Measurements from ENCODE around the gene NCBP2L.

The NCBP2L gene

DNA sequence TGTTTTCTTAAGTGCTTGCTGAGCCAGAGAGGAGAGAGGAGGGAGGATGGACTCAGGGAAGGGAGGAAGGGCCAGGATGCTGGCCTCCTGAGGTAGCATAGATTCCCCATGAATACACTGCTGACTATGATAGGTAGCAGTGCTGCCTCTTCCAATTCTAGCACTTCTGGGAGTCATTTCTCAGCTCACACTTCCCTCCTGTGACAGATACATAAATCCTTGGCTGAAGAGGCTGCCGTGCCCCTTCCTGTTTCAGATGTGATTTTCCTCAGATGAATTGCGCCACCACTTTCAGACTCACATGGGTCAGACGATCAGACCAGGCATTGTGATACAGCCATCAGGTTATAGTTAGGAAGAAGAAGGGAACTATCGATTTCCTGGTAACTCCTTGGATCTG, 24.3 kb upstream of the NCBP2L start:
- FAIRE-seq (no peak), DNase-seq (ENCODE audit: insufficient read length) (no peak)
- TF ChIP-seq TAF1 (IDR thresholded peaks at IDR 0.05; ENCODE audit: borderline replicate concordance, low read depth, low read length): no peak

DNA sequence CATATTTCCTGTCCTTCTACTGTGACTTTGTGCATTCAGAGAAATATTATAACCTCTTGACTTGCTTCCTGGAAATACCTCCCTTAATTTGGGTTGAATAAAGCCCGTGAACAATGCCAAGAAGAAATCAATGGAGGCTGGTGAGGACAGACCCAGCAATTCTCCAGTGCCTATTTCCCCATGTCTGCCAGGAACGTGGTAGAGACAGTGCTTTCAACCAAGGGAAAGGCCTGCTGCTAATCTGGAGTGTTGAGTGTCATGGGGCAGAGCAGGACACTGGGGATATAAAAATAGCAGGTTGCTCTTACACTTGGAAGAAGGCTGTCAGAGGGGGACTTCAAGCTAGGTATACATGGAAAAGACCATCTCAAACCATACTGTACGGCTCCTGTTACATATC, 21.8 kb upstream of the NCBP2L start:
- DNase-seq (ENCODE audit: insufficient read length) (no peak), FAIRE-seq (no peak)
- TF ChIP-seq POLR2AphosphoS5 (IDR thresholded peaks at IDR 0.05; ENCODE audit: low read depth, low read length) (no peak), TAF1 (IDR thresholded peaks at IDR 0.05; ENCODE audit: borderline replicate concordance, low read depth, low read length) (no peak), POLR2A (IDR thresholded peaks at IDR 0.05; ENCODE audit: low read depth, low read length) (no peak)

DNA sequence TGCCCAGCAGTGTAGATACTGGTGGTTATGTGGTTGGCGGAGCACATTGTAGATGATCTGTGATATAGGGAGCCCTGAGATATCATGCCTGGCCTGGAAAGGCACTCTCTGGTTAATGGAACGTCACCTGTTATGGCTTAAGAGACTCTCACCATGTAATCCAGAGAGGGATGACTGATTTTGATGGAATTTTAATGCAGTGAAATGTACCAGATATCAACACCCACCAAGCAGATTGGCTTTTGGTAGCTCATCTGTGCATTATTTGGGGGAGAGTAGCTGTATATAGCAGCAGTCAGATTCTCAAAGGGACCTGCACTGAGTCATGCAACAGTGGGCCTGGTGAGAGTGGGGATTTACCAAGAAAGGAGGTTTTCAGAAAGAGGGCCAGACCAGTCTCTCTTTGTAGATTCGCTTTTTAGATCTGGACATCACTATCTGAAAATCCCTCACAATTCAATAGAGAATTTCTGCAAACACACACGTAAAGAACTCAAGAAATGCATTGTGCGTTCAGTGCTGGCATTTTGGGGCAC, 19.2 kb upstream of the NCBP2L start:
- no peak for DNase-seq (ENCODE audit: insufficient read length)
- FAIRE-seq: no peak

DNA sequence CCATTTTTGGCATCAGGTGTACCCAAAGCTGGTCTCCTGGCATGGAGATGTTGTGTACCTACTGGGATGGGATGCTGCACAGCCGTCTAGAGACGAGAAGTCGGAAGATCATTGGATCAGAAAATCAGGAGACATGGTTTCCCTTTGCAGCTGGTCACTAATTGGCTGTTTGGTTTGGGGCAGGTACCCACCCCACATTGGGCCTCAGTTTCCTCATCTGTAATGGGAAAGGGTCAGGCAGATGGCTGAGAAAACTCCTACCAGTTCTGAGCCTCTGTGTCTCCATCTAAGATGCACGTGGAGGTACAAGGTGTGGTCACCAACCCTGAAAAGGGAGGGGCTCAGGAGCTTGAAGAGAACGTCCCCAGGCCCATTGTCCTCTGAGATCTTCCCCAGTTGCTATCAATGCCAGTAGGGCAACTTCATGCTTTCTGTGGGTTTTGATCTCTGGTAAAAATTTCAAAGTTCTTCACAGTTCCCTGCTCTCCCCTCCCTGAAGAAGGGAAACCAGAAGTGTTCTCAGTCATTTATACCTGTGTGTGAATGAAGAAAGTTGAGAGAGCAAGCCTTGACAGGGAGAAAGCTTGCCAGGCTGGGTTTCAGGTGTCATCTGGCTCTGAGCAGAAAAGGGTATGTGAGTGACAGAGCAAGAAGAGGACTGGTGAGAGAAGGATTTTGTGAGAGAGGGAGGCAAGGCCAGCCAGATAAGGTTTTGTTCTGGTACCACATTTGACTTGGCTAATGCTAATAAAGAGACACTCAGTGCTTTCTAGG, 17.0 kb upstream of the NCBP2L start:
- FAIRE-seq: no peak
- no peak for DNase-seq (ENCODE audit: insufficient read length)
- TF ChIP-seq POLR2A (IDR thresholded peaks at IDR 0.05; ENCODE audit: low read depth, low read length): no peak
- no peak for TF ChIP-seq TAF1 (IDR thresholded peaks at IDR 0.05; ENCODE audit: borderline replicate concordance, low read depth, low read length)
- no peak for TF ChIP-seq POLR2AphosphoS5 (IDR thresholded peaks at IDR 0.05; ENCODE audit: low read depth, low read length)

More for the DNA sequence above, 19.2 kb upstream of the NCBP2L start:
- TF ChIP-seq TAF1 (IDR thresholded peaks at IDR 0.05; ENCODE audit: borderline replicate concordance, low read depth, low read length) (no peak), POLR2AphosphoS5 (IDR thresholded peaks at IDR 0.05; ENCODE audit: low read depth, low read length) (no peak), POLR2A (IDR thresholded peaks at IDR 0.05; ENCODE audit: low read depth, low read length) (no peak)

DNA sequence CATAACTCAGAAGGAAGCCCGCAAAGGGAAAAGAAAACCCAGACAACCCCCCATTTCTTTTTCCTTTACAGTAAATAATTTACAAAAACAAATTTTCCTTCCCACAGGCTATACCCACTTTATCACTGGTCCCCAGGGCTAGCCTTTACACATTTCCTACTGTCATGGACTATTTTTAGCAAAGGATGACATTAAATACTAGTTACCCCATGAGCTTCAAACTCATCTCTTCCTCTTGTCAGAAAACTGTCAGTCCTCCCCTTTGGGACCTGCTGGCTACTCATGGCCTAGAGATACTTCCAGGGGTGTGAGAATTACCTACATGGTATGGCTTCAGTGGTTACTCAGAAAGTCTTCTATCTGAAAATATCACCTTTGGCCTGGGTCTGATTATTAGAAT, 13.9 kb upstream of the NCBP2L start:
- TF ChIP-seq POLR2A (IDR thresholded peaks at IDR 0.05; ENCODE audit: low read depth, low read length) (no peak), TAF1 (IDR thresholded peaks at IDR 0.05; ENCODE audit: borderline replicate concordance, low read depth, low read length) (no peak), POLR2AphosphoS5 (IDR thresholded peaks at IDR 0.05; ENCODE audit: low read depth, low read length) (no peak)
- DNase-seq (ENCODE audit: insufficient read length) (no peak), FAIRE-seq (no peak)

DNA sequence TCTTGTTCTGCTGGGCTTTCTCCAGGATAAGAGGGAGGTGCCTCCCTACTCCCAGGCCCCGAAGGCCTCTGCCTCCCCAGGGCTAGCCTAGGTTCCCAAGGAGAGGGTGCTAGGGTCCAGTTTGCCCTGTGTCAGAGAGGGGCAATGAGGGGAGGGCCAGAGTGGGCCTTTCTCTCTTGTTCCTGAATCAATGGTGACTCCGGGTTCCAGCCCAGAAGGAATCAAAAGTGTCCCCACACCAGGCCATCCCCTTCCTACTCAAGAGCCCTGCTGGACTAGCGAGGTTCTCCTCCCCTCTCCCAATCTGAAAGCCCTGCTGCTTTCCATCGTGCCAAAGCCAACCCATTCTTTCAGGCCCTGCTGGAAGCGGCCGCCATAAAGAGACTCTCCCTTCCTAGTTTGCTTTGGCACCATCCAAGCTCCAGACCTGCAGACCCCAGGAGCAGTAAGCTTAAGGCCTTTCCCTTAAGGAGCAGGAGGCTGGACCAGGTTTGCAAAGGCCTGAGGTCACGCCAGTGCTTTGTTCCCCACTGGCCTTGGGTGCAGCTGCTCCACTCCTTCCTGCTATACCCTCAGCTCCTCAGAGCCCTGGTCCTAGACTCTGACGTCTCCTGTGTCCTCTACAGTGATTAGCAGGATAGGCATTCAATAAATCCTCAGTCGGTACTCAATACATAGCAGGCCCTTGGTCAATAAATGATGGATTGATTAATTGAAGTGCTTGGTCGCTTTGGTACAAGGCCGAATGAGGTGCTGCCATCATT, 12.5 kb upstream of the NCBP2L start:
- FAIRE-seq: no peak
- DNase-seq (ENCODE audit: insufficient read length): no peak
- TF ChIP-seq POLR2A (IDR thresholded peaks at IDR 0.05; ENCODE audit: low read depth, low read length) (no peak), POLR2AphosphoS5 (IDR thresholded peaks at IDR 0.05; ENCODE audit: low read depth, low read length) (no peak), TAF1 (IDR thresholded peaks at IDR 0.05; ENCODE audit: borderline replicate concordance, low read depth, low read length) (no peak)

DNA sequence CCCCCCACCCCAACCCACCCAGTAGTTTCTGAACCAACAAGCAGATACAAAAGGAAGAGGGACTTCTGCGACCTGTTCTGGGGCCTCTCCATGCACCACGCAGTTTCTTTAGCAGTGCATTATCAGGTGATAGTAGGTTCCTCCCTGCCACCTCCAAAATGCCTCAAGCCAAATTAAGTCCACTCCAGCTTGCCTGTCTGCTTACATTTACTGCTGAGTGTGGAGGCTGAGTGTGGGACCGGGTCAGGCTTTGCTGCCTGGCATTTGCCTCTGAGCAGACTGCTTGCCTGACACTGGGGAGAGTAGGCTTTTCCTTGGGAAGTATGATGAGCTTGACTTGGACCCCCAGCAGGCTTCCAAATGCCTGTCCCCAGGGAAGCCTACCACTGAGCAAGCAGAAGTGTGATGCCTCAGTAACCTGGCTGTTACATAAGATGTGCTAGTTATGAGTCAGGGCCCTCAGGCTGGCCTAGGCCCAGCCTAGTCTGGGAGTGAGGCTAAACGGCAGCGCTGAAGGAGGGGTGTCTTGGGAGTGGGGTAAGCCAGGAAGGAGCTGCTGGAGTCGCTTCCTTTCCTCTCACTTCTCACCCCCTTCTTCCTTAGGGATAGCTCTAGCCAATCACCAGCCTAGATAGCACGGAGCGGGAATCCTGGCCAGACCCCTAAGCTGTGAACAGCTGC, 10.9 kb upstream of the NCBP2L start:
- no peak for FAIRE-seq
- no peak for DNase-seq (ENCODE audit: insufficient read length)
- TF ChIP-seq TAF1 (IDR thresholded peaks at IDR 0.05; ENCODE audit: borderline replicate concordance, low read depth, low read length) (no peak), POLR2A (IDR thresholded peaks at IDR 0.05; ENCODE audit: low read depth, low read length) (no peak)

DNA sequence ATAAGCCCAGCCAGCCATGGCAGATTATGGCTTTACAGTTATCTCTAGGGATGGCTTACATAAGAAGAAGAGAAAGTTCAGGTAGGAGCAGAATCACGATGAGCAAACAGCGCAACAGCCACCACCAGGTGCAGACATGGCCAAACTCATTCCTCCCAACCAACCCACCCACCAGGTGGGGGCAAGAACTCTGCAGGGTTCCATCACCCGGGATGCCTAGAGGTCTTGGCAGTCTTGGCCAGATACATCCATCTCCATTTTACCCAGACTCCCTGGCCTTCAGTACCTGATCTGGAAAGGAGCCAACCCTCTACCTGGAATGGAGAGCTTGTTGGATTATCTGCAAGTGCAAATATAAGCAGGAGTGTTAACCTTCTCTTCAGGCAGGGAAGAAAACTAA, 9.5 kb upstream of the NCBP2L start:
- TF ChIP-seq POLR2A (IDR thresholded peaks at IDR 0.05; ENCODE audit: low read depth, low read length): no peak
- no peak for TF ChIP-seq TAF1 (IDR thresholded peaks at IDR 0.05; ENCODE audit: borderline replicate concordance, low read depth, low read length)
- no peak for TF ChIP-seq POLR2AphosphoS5 (IDR thresholded peaks at IDR 0.05; ENCODE audit: low read depth, low read length)
- DNase-seq (ENCODE audit: insufficient read length) (no peak), FAIRE-seq (no peak)

DNA sequence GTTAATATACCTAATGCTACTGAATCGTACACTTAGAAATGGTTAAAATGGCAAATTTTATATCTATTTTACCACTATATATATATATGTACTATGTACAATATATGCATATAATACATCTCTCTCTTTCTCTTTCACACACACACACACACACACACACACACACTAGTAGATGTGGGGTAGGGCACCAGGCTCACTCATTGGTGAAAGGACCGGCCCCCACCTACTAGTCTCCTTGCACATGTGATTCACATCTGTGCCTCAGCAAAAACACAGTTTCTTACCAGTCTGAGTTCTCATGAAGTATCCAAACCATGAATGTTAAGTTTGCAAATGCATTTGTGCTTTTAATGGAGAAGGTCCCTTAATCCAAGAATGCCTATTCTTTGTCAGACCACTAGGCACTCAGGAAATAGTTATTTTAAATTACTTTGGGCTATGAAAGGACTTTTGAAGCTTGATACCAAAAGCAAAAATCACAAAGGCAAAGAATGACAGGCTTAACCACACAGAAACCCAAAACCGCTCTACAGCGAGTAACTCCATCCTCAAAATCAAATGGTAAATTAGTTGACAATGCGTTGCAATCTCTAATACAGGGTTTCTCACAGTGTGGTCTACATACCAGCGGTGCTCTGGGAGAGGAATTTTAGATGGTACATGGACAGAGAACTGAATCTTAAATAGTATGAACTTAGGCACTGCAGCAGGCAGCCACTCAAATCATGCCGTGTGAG, 7.8 kb upstream of the NCBP2L start:
- FAIRE-seq (no peak), DNase-seq (ENCODE audit: insufficient read length) (no peak)
- no peak for TF ChIP-seq POLR2A (IDR thresholded peaks at IDR 0.05; ENCODE audit: low read depth, low read length)
- no peak for TF ChIP-seq TAF1 (IDR thresholded peaks at IDR 0.05; ENCODE audit: borderline replicate concordance, low read depth, low read length)
- no peak for TF ChIP-seq POLR2AphosphoS5 (IDR thresholded peaks at IDR 0.05; ENCODE audit: low read depth, low read length)

DNA sequence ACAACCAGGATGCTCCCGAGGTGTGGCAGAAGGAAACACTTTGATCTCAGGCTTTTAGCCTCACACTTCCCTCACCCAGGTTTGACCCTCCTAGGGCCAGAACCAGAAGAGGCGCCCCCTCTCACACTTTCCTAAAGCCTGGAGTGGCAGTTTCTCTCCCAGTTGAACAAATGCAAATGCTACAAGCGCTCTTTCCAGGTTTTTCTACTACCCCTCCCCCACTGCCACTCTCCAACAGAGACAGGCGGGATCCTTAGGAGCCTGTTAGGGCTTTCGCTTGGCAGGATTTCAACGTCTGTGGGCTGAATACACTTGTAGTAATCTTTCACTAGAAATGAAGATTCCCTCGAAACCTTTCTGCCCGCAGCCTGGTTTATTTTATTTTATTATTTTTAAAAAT, 4.3 kb upstream of the NCBP2L start:
- DNase-seq (ENCODE audit: insufficient read length): no peak
- TF ChIP-seq TAF1 (IDR thresholded peaks at IDR 0.05; ENCODE audit: borderline replicate concordance, low read depth, low read length): no peak
- no peak for TF ChIP-seq POLR2AphosphoS5 (IDR thresholded peaks at IDR 0.05; ENCODE audit: low read depth, low read length)
- TF ChIP-seq POLR2A (IDR thresholded peaks at IDR 0.05; ENCODE audit: low read depth, low read length): no peak
- no peak for FAIRE-seq

DNA sequence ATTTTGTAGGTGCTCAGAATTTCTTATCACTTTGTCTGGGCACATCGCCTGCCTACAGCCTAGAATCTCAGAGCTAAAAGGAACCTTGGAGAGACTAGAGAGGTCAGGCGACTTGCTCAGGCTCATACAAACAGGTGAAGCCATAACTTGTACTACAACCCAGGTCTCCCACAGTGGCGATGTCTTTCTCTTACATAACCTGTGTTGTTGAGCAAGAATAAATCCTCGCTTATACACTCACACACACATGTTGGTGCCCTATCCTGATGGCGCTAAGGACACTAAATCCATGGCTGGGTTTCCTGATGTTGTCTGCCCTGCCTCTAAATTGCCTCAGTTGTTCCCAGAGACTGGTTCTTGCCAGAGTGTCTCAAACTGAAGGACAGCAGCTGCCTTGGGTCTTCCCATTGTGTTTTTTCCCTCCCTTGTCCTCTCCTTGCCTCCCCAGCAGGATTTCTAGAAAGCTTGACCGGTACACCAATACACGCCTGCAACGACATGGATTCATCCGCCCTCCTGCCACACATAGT, 3.6 kb upstream of the NCBP2L start:
- FAIRE-seq (no peak), DNase-seq (ENCODE audit: insufficient read length) (no peak)
- TF ChIP-seq POLR2A (IDR thresholded peaks at IDR 0.05; ENCODE audit: low read depth, low read length) (no peak), POLR2AphosphoS5 (IDR thresholded peaks at IDR 0.05; ENCODE audit: low read depth, low read length) (no peak), TAF1 (IDR thresholded peaks at IDR 0.05; ENCODE audit: borderline replicate concordance, low read depth, low read length) (no peak)
